Natural killer cell (primary cell): ENCODE measurements around the gene NRG3. TPM values are rescaled to one million over a fixed set of nuclear protein-coding genes. Genes with fewer than 3 reads are reported as not detected.

ENCODE experiments used
- ATAC-seq, 3 donors: fragments of 150-1000 bp in 2 of 3; fragments of 200-7000 bp in 1 of 3; cut with Tn5 transposase; 1 replicate in 1 of 3; 2 replicates in 2 of 3; pipeline ENCODE4 v1.10.0; 2021; ENCODE audit warnings: mild to moderate bottlenecking in 2 of 3, moderate library complexity in 2 of 3
- DNase-seq, 2 donors: peaks; one replicate each; pipeline versions ENCODE4 v3.0.0 to v3.0.0-alpha.2; 2013 to 2021; ENCODE audit warnings: mixed read lengths in 1 of 2
- H3K27ac ChIP-seq: one replicate; pipeline ENCODE4 v1.5.1; 2013; ENCODE audit warnings: mild to moderate bottlenecking, low read length
- H3K27me3 ChIP-seq: one replicate; pipeline ENCODE4 v1.6.1; 2013; ENCODE audit warnings: low read length; ENCODE audit not compliant: control insufficient read depth, insufficient read depth
- H3K36me3 ChIP-seq: one replicate; pipeline ENCODE4 v1.6.1; 2013; ENCODE audit warnings: low read length; ENCODE audit not compliant: control insufficient read depth, insufficient read depth
- H3K4me1 ChIP-seq: one replicate; pipeline ENCODE4 v1.6.1; 2013; ENCODE audit warnings: low read length; ENCODE audit not compliant: control insufficient read depth, insufficient read depth
- H3K4me3 ChIP-seq: one replicate; pipeline ENCODE4 v1.5.1; 2013; ENCODE audit warnings: low read length
- H3K9me3 ChIP-seq: one replicate; pipeline ENCODE4 v1.6.1; 2013; ENCODE audit warnings: low read length; ENCODE audit not compliant: control insufficient read depth, insufficient read depth
- H3K27ac Mint-ChIP-seq, 2 donors: one replicate each; pipeline ENCODE4 v1.8.0; 2022; ENCODE audit warnings: mild to moderate bottlenecking in 2 of 2, mixed read lengths in 2 of 2, moderate library complexity in 1 of 2
- H3K27me3 Mint-ChIP-seq, 2 donors: one replicate each; pipeline ENCODE4 v1.8.0; 2022; ENCODE audit warnings: low read depth in 2 of 2, mixed read lengths in 2 of 2
- H3K36me3 Mint-ChIP-seq: one replicate; pipeline ENCODE4 v1.8.0; 2022; ENCODE audit warnings: mixed read lengths
- H3K4me1 Mint-ChIP-seq, 2 donors: one replicate each; pipeline ENCODE4 v1.8.0; 2022; ENCODE audit warnings: mixed read lengths in 2 of 2
- H3K4me3 Mint-ChIP-seq: one replicate; pipeline ENCODE4 v1.8.0; 2022; ENCODE audit warnings: mild to moderate bottlenecking, moderate library complexity, mixed read lengths
- H3K9me3 Mint-ChIP-seq, 2 donors: one replicate each; pipeline ENCODE4 v1.8.0; 2022; ENCODE audit warnings: mixed read lengths in 2 of 2
- CTCF ChIP-seq: fragments of 200-600 bp; IDR thresholded peaks from one replicate; pipeline ENCODE4 v1.8.0; 2022; ENCODE audit warnings: antibody characterized with exemption
- WGBS: methylation state at CpG from one replicate; pipeline ENCODE4 v1.1.7; 2013; ENCODE audit warnings: missing lambda C conversion rate; ENCODE audit not compliant: insufficient coverage; 5-methylcytosine and 5-hydroxymethylcytosine counted together
- intact Hi-C: fragments of 100-400 bp; cut with micrococcal nuclease; formaldehyde crosslinking; loops from one replicate; pipeline ENCODE4 v1.14.2; 2022
- total RNA-seq, 4 donors: library from RNA; stranded (reverse); fragments of 120-200 nt in 1 of 4; gene quantifications; one replicate each; pipeline versions ENCODE4 v1.2.3 to v1.2.4, GENCODE V29; 2013 to 2022

Gene NRG3
- total RNA-seq, 3 donors from 2014 or later (not counting 1 experiment from before 2014, with no cell fraction given), result not detected

GRCh38 chr10:82464966-82465365, 590.0 kb downstream of the NRG3 start:
- Histone ChIP-seq H3K27ac (no peak overlapping the region), H3K4me3 (no peak overlapping the region), H3K36me3 (no peaks in the 10 kb centered on the region), H3K27me3 (no peaks in the 10 kb centered on the region), H3K4me1 (no peaks in the 10 kb centered on the region), H3K9me3 (peaks cover 7% of the 10 kb centered on the region)
- Mint-ChIP-seq H3K36me3 (peaks cover 7% of the 10 kb centered on the region), H3K4me1 (no peaks in the 10 kb centered on the region), H3K27ac (no peak overlapping the region), H3K4me3 (no peak overlapping the region), H3K9me3 (peaks cover 21 to 24% of the 10 kb centered on the region in 2 donors), H3K27me3 (no peaks in the 10 kb centered on the region)
- 78% methylated on average over 5 of the region's 5 CpGs for WGBS
- no peak for DNase-seq
- TF ChIP-seq CTCF, result no peak
- intact Hi-C loops, result no loop called here
- ATAC-seq, result no peak

GRCh38 chr10:82468453-82468852, 593.5 kb downstream of the NRG3 start:
- Histone ChIP-seq H3K4me1 (no peaks in the 10 kb centered on the region), H3K36me3 (no peaks in the 10 kb centered on the region), H3K9me3 (peaks cover 8% of the 10 kb centered on the region), H3K4me3 (no peak overlapping the region), H3K27me3 (no peaks in the 10 kb centered on the region), H3K27ac (no peak overlapping the region)
- H3K4me3 Mint-ChIP-seq, result no peak overlapping the region
- H3K27me3 Mint-ChIP-seq, result no peaks in the 10 kb centered on the region
- H3K4me1 Mint-ChIP-seq, result no peaks in the 10 kb centered on the region
- 90% methylated on average over 1 of the region's 1 CpG for WGBS
- peaks cover 10 to 17% of the 10 kb centered on the region in 2 donors for H3K9me3 Mint-ChIP-seq
- no peak for DNase-seq
- TF ChIP-seq CTCF, result no peak
- no peak for ATAC-seq
- peaks cover 13% of the 10 kb centered on the region for H3K36me3 Mint-ChIP-seq
- H3K27ac Mint-ChIP-seq, result no peak overlapping the region
- intact Hi-C loops, result no loop called here

GRCh38 chr10:82472406-82473335, 597.7 kb downstream of the NRG3 start:
- no peaks in the 10 kb centered on the region for H3K36me3 ChIP-seq
- no peaks in the 10 kb centered on the region for H3K27me3 Mint-ChIP-seq
- H3K36me3 Mint-ChIP-seq, result peaks cover 11% of the 10 kb centered on the region
- WGBS, result 85% methylated on average over 5 of the region's 5 CpGs
- H3K9me3 Mint-ChIP-seq, result peaks cover 18 to 23% of the 10 kb centered on the region in 2 donors
- DNase-seq, result no peak
- no peaks in the 10 kb centered on the region for H3K4me1 ChIP-seq
- no peaks in the 10 kb centered on the region for H3K27me3 ChIP-seq
- ATAC-seq, result no peak
- no peaks in the 10 kb centered on the region for H3K4me1 Mint-ChIP-seq
- no peak overlapping the region for H3K4me3 ChIP-seq
- intact Hi-C loops, result no loop called here
- H3K27ac ChIP-seq, result no peak overlapping the region
- no peak for TF ChIP-seq CTCF
- peaks cover 3% of the 10 kb centered on the region for H3K9me3 ChIP-seq
- H3K4me3 Mint-ChIP-seq, result no peak overlapping the region
- no peak overlapping the region for H3K27ac Mint-ChIP-seq
